Adrenal gland (tissue), 12 donors: ENCODE data around the gene ADCY5. TPM values are rescaled to one million over a fixed set of nuclear protein-coding genes. Genes with fewer than 3 reads are reported as not detected.
A peak's percentile ranks its signal among the peaks of the same experiment; 100 is the strongest.

Experiments
- DNase-seq, 7 donors: peaks; one replicate each; pipeline ENCODE4 v3.0.0-alpha.2; 2019 to 2020
- H3K27ac ChIP-seq, 5 donors: fragments of 200-600 bp; sonication (generic) in 4 of 5; 1 replicate in 3 of 5; 2 replicates in 2 of 5; pipeline versions ENCODE4 v1.5.1 to v1.8.0; 2016 to 2020; ENCODE audit warnings: mild to moderate bottlenecking in 1 of 5
- H3K27me3 ChIP-seq: fragments of 200-600 bp; 2 replicates; pipeline ENCODE4 v1.8.0; 2021
- H3K36me3 ChIP-seq, 2 donors: fragments of 200-600 bp; replicated peaks in 1 of 2; 1 replicate in 1 of 2; 2 replicates in 1 of 2; pipeline versions ENCODE4 v1.5.1 to v1.8.0; 2018 to 2022
- H3K4me1 ChIP-seq, 2 donors: fragments of 200-600 bp; replicated peaks in 1 of 2; 1 replicate in 1 of 2; 2 replicates in 1 of 2; pipeline versions ENCODE4 v1.5.1 to v1.8.0; 2018 to 2021
- H3K4me3 ChIP-seq, 4 donors: fragments of 200-600 bp; sonication (generic) in 3 of 4; one replicate each; pipeline ENCODE4 v1.5.1; 2016 to 2018
- H3K9me3 ChIP-seq, 3 donors: fragments of 200-600 bp; sonication (generic) in 1 of 3; replicated peaks in 1 of 3; 1 replicate in 2 of 3; 2 replicates in 1 of 3; pipeline versions ENCODE4 v1.5.1 to v1.8.0; 2016 to 2021
- CTCF ChIP-seq, 6 experiments: fragments of 450-650 bp in 4 of 6; fragments of 200-600 bp in 2 of 6; sonication (generic) in 1 of 6; IDR thresholded peaks; 1 replicate in 5 of 6; 2 replicates in 1 of 6; pipeline versions ENCODE4 v1.5.1 to v1.8.0; 2016 to 2021; ENCODE audit warnings: antibody characterized with exemption in 6 of 6, mild to moderate bottlenecking in 2 of 6, moderate library complexity in 1 of 6
- POLR2A ChIP-seq, 2 donors: fragments of 450-650 bp; IDR thresholded peaks; one replicate each; pipeline ENCODE4 v1.6.1; 2017; ENCODE audit warnings: antibody characterized with exemption in 2 of 2, mild to moderate bottlenecking in 2 of 2, moderate library complexity in 1 of 2
- WGBS, 4 donors: extraction: QIAGEN DNeasy Blood & Tissue Kit in 2 of 4; methylation state at CpG; one replicate each; pipeline versions ENCODE4 v1.1.5 to v1.1.7; 2013 to 2017; 5-methylcytosine and 5-hydroxymethylcytosine counted together
- intact Hi-C, 2 donors: fragments of 100-400 bp; cut with DNase I; formaldehyde crosslinking; loops; one replicate each; pipeline versions ENCODE4 v1.14.1 to v1.15.0; 2022 to 2023
- polyA plus RNA-seq, 3 donors: library from polyadenylated mRNA; stranded (reverse); fragments of 200-250 nt in 2 of 3; fragments of 350-450 nt in 1 of 3; fragmentation: Illumina TruSeq in 1 of 3; extraction: RNeasy Lipid Tissue Mini Kit (QIAGEN cat#74804) in 1 of 3; gene quantifications; one replicate each; pipeline ENCODE4 v1.2.3, GENCODE V29; 2013 to 2014
- total RNA-seq, 9 donors: library from RNA; depleted of rRNA in 4 of 9; stranded (reverse); fragments of >200 nt in 4 of 9; fragments of 120-200 nt in 1 of 9; fragmentation: NEBNext Ultra II Directional in 1 of 9; extraction: Animal tissue kit (Norgen Biotek cat#: 25700) in 1 of 9; gene quantifications; one replicate each; pipeline versions ENCODE4 v1.1.0 to v1.2.4, GENCODE V29; 2013 to 2023
- donor health status: healthy with polysubstance abuse.
- donor health status: Bipolar disorder and iron deficiency.
- donor health status: DM: yes; HTN: yes; CAD: no.
- donor health status: DM: no; HTN: no; CAD: no.
- donor health status: DM: no; HTN: no; CAD: no.
- donor health status: DM: yes; HTN: yes; CAD: no.

The ADCY5 gene
- total and polyA plus RNA-seq, 12 donors, result 1.2 to 12.4 (median 4.4) TPM

- TF ChIP-seq POLR2A (IDR thresholded peaks at IDR 0.05), result no peak
- TF ChIP-seq CTCF (IDR thresholded peaks at IDR 0.05), result no peak
- Histone ChIP-seq H3K27ac (no peak overlapping the region), H3K4me3 (no peak overlapping the region), H3K36me3 (no peaks in the 10 kb centered on the region), H3K27me3 (no peaks in the 10 kb centered on the region), H3K9me3 (no peaks in the 10 kb centered on the region), H3K4me1 (peaks cover 0 to 7% of the 10 kb centered on the region in 2 donors)
- no peak for DNase-seq
- intact Hi-C loops, result loop anchor here (5.0 to 10.0 kb wide), 2 partner anchors 237 to 320 kb away; partner anchors contain the start of gene SEMA5B (in 1 of the 2)
- 89 to 97% (median 95%) methylated on average over 2 of the region's 2 CpGs for WGBS, 4 donors
Observed at GRCh38 chr3:123262226-123262625, 186.7 kb downstream of the ADCY5 start.

GRCh38 chr3:123261666-123262065, 187.2 kb downstream of the ADCY5 start:
- Histone ChIP-seq H3K4me1 (peaks cover 0 to 7% of the 10 kb centered on the region in 2 donors), H3K27ac (no peak overlapping the region), H3K36me3 (no peaks in the 10 kb centered on the region), H3K27me3 (no peaks in the 10 kb centered on the region), H3K9me3 (no peaks in the 10 kb centered on the region), H3K4me3 (no peak overlapping the region)
- no peak for TF ChIP-seq CTCF (IDR thresholded peaks at IDR 0.05)
- TF ChIP-seq POLR2A (IDR thresholded peaks at IDR 0.05), result no peak
- WGBS, 4 donors, result 85 to 92% (median 89%) methylated on average over 3 of the region's 3 CpGs
- intact Hi-C loops, result loop anchor here (5.0 to 10.0 kb wide), 2 partner anchors 237 to 319 kb away; partner anchors contain the start of gene SEMA5B (in 1 of the 2)
- DNase-seq, result no peak

GRCh38 chr3:123258811-123259420, 190.0 kb downstream of the ADCY5 start:
- 41 to 51% (median 48%) methylated on average over 3 of the region's 3 CpGs for WGBS, 4 donors
- peak; percentile 40 to 92 (median 81) for TF ChIP-seq CTCF (IDR thresholded peaks at IDR 0.05)
- TF ChIP-seq POLR2A (IDR thresholded peaks at IDR 0.05), result no peak

GRCh38 chr3:123258359-123258758, 190.5 kb downstream of the ADCY5 start:
- TF ChIP-seq CTCF (IDR thresholded peaks at IDR 0.05) (no peak), POLR2A (IDR thresholded peaks at IDR 0.05) (no peak)
- no peak for DNase-seq
- H3K9me3 ChIP-seq, result no peaks in the 10 kb centered on the region
- peaks cover 0 to 7% of the 10 kb centered on the region in 2 donors for H3K4me1 ChIP-seq
- no peak overlapping the region for H3K4me3 ChIP-seq
- H3K27ac ChIP-seq, result no peak overlapping the region
- H3K36me3 ChIP-seq, result no peaks in the 10 kb centered on the region
- intact Hi-C loops, result loop anchor here in 1 of 2 donors (5.0 kb wide), 1 partner anchor 311 kb away; no protein-coding TSS in a partner anchor
- H3K27me3 ChIP-seq, result no peaks in the 10 kb centered on the region

More at GRCh38 chr3:123258811-123259420, 190.0 kb downstream of the ADCY5 start:
- H3K4me1 ChIP-seq, result peaks cover 0 to 7% of the 10 kb centered on the region in 2 donors
- H3K4me3 ChIP-seq, result no peak overlapping the region
- no peaks in the 10 kb centered on the region for H3K36me3 ChIP-seq
- intact Hi-C loops, result loop anchor here in 1 of 2 donors (5.0 kb wide), 1 partner anchor 312 kb away; no protein-coding TSS in a partner anchor
- no peaks in the 10 kb centered on the region for H3K9me3 ChIP-seq
- H3K27ac ChIP-seq, result no peak overlapping the region
- no peak for DNase-seq
- no peaks in the 10 kb centered on the region for H3K27me3 ChIP-seq
